HCT116 (cell line): ENCODE data around the gene SRRT. TPM values are rescaled to one million over a fixed set of nuclear protein-coding genes. Genes with fewer than 3 reads are reported as not detected.

Experiments
- ATAC-seq: fragments of 200-7000 bp; cut with Tn5 transposase; 2 replicates; pipeline ENCODE4 v1.9.1; 2020; ENCODE audit warnings: mild to moderate bottlenecking, moderate library complexity
- BruUV-seq: library from RNA; stranded (reverse); fragments of 400-500 nt; replicated peaks from 2 replicates; lab custom pipeline; 2021; lab: Mats Ljungman, UMichigan
- CTCF ChIA-PET: fragments of 300-600 bp; sonication (Branson Sonifier 250); formaldehyde crosslinking; loops from one replicate; lab custom pipeline; 2021; ENCODE audit warnings: antibody characterized with exemption; lab: Charles Lee
- POLR2A ChIA-PET: fragments of 300-600, 350-600 bp; sonication (Branson Sonifier 250); formaldehyde crosslinking; loops from one replicate; lab custom pipeline; 2021; ENCODE audit warnings: antibody characterized with exemption; lab: Charles Lee
- RAD21 ChIA-PET, 2 experiments: fragments of 300-600 bp; sonication (Branson Sonifier 250); formaldehyde crosslinking; loops; one replicate each; lab custom pipeline; 2023; ENCODE audit warnings: low total read pairs in 2 of 2; ENCODE audit not compliant: uncharacterized antibody in 2 of 2, unreplicated experiment in 2 of 2, low non-redundant PET in 1 of 2; lab: Charles Lee
- DNase-seq: peaks from one replicate; pipeline ENCODE4 v3.0.0-alpha.2; 2010; ENCODE audit warnings: low read depth, low spot score
- H2AFZ ChIP-seq: fragments of 200-600 bp; shearing (Covaris generic), sonication (generic); 2 replicates; pipeline ENCODE4 v1.6.1; 2017; ENCODE audit warnings: low read depth, mixed run types, mixed read lengths, antibody characterized with exemption, low read length; ENCODE audit not compliant: poor library complexity, severe bottlenecking
- H3K27ac ChIP-seq: 2 replicates; pipeline ENCODE4 v1.5.1; 2012; ENCODE audit warnings: low read depth, low read length
- H3K27me3 ChIP-seq: fragments of 200-600 bp; sonication (generic); 2 replicates; pipeline ENCODE4 v1.6.1; 2016; ENCODE audit warnings: mixed run types, low read length, mixed read lengths; ENCODE audit not compliant: insufficient read depth
- H3K36me3 ChIP-seq, 2 experiments: fragments of 200-500 bp in 1 of 2; fragments of 200-600 bp in 1 of 2; sonication (Bioruptor generic) in 1 of 2; sonication (generic) in 1 of 2; 2 replicates each; pipeline versions ENCODE4 v1.5.1 to v1.6.1; 2014 to 2016; ENCODE audit warnings: low read length in 2 of 2, inconsistent platforms in 1 of 2, mixed read lengths in 1 of 2, mixed run types in 1 of 2; ENCODE audit not compliant: insufficient read depth in 2 of 2, control insufficient read depth in 1 of 2
- H3K4me1 ChIP-seq, 2 experiments: fragments of 200-600 bp in 1 of 2; sonication (generic) in 1 of 2; 2 replicates each; pipeline versions ENCODE4 v1.5.1 to v1.6.1; 2012 to 2017; ENCODE audit warnings: low read length in 2 of 2, inconsistent platforms in 1 of 2, mild to moderate bottlenecking in 1 of 2, mixed read lengths in 1 of 2, mixed run types in 1 of 2, moderate library complexity in 1 of 2; ENCODE audit not compliant: insufficient read depth in 2 of 2, control insufficient read depth in 1 of 2
- H3K4me2 ChIP-seq: fragments of 200-600 bp; sonication (generic); 2 replicates; pipeline ENCODE4 v1.6.1; 2017; ENCODE audit warnings: mixed run types, low read length, mixed read lengths
- H3K4me3 ChIP-seq, 2 experiments: fragments of 200-600 bp in 1 of 2; sonication (generic) in 1 of 2; replicated peaks in 1 of 2; 2 replicates each; pipeline ENCODE4 v1.5.1; 2011 to 2016; ENCODE audit warnings: low read length in 2 of 2, control low read depth in 1 of 2, low read depth in 1 of 2, mild to moderate bottlenecking in 1 of 2, mixed read lengths in 1 of 2, mixed run types in 1 of 2
- H3K79me2 ChIP-seq: fragments of 200-600 bp; sonication (generic); 2 replicates; pipeline ENCODE4 v1.6.1; 2017; ENCODE audit warnings: mild to moderate bottlenecking, mixed run types, low read length, moderate library complexity, mixed read lengths; ENCODE audit not compliant: insufficient read depth
- H3K9ac ChIP-seq: fragments of 200-600 bp; sonication (generic); 2 replicates; pipeline ENCODE4 v1.6.1; 2016; ENCODE audit warnings: low read length, mixed read lengths
- H3K9me2 ChIP-seq: fragments of 200-600 bp; sonication (generic), shearing (Covaris generic); 2 replicates; pipeline ENCODE4 v1.6.1; 2017; ENCODE audit warnings: mixed run types, mild to moderate bottlenecking, moderate library complexity; ENCODE audit not compliant: insufficient read depth
- H3K9me3 ChIP-seq, 2 experiments: fragments of 200-500 bp in 1 of 2; fragments of 200-600 bp in 1 of 2; sonication (Bioruptor generic) in 1 of 2; sonication (generic) in 1 of 2; 2 replicates each; pipeline ENCODE4 v1.6.1; 2014 to 2017; ENCODE audit warnings: low read length in 2 of 2, mixed read lengths in 2 of 2, inconsistent platforms in 1 of 2, low read depth in 1 of 2, mild to moderate bottlenecking in 1 of 2, mixed run types in 1 of 2, moderate library complexity in 1 of 2; ENCODE audit not compliant: control insufficient read depth in 1 of 2, insufficient read depth in 1 of 2
- H4K20me1 ChIP-seq: fragments of 200-600 bp; sonication (generic), shearing (Covaris generic); 2 replicates; pipeline ENCODE4 v1.6.1; 2017; ENCODE audit warnings: mixed run types, mild to moderate bottlenecking, moderate library complexity; ENCODE audit not compliant: insufficient read depth
- POLR2A ChIP-seq: IDR thresholded peaks from 2 replicates; pipeline ENCODE4 v1.7.0; 2011; ENCODE audit warnings: borderline replicate concordance; ENCODE audit not compliant: insufficient read depth, insufficient read length; ENCODE audit errors: extremely low read depth
- REST ChIP-seq: IDR thresholded peaks from 2 replicates; pipeline ENCODE4 v1.6.1; 2012; ENCODE audit warnings: low read depth
- ZBTB33 ChIP-seq: IDR thresholded peaks from 2 replicates; pipeline ENCODE4 v1.6.1; 2011; ENCODE audit warnings: mild to moderate bottlenecking, low read length, moderate library complexity; ENCODE audit not compliant: insufficient replicate concordance; ENCODE audit errors: extremely low read depth
- intact Hi-C: fragments of 100-400 bp; cut with micrococcal nuclease; formaldehyde crosslinking; loops from 2 replicates; pipeline ENCODE4 v1.10.0; 2022
- total RNA-seq: library from RNA; stranded (reverse); gene quantifications from one replicate; pipeline ENCODE4 v1.2.1, GENCODE V29; 2021; ENCODE audit not compliant: unreplicated experiment

SRRT gene
- total RNA-seq, 1 experiment from 2014 or later: 252 TPM

DNA sequence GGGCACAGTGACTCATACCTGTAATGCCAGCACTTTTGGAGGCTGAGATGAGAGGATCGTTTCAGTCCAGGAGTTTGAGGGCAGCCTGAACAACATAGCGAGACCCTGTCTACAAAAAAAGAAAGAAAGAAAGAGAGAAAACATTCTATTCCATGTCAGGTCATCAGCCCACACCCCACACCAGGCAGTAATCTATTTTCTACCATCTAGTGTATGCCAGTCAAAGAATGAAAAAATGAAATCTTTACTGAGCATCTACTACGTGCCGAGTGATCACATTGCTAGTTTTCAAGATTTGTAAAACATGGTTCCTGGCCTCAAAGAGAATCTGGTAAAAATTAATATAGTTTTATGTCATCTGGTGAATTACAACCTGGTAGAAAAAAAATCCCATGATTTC is 44.5 kb upstream of the SRRT start:
- BruUV-seq: no TSS peak
- H3K9ac ChIP-seq: no peak overlapping the region
- no peak overlapping the region for H2AFZ ChIP-seq
- no peaks in the 10 kb centered on the region for H3K27me3 ChIP-seq
- H3K79me2 ChIP-seq: peaks cover 16% of the 10 kb centered on the region
- ATAC-seq: no peak
- CTCF ChIA-PET: no interaction called here
- no peak overlapping the region for H3K27ac ChIP-seq
- RAD21 ChIA-PET: no interaction called here
- TF ChIP-seq POLR2A: no peak
- H3K4me3 ChIP-seq: no peak overlapping the region
- H3K9me3 ChIP-seq: no peaks in the 10 kb centered on the region
- H3K9me2 ChIP-seq: no peaks in the 10 kb centered on the region
- intact Hi-C loops: no loop called here
- H3K4me2 ChIP-seq: no peak overlapping the region
- DNase-seq: no peak
- POLR2A ChIA-PET: no interaction called here
- H3K36me3 ChIP-seq: no peaks in the 10 kb centered on the region
- H4K20me1 ChIP-seq: no peaks in the 10 kb centered on the region
- H3K4me1 ChIP-seq: peaks cover 9 to 21% of the 10 kb centered on the region in 2 experiments; a peak in 3 of 4 replicates

DNA sequence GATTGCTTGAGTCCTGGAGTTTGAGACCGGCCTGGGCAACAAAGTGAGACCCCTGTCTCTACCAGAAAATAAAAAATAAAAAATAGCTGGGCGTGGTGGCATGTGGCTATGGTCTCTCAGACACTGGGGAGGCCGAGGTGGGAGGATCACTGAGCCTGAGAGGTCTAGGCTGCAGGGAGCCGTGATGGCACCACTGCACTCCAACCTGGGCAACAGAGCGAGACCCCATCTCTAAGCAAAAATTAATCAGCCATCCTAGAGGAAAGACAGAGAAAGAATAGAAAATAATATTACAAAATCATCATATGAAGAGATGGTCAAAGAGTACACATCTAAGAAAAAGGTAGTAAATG is 42.6 kb upstream of the SRRT start:
- CTCF ChIA-PET: interaction anchor here (1.3 to 2.6 kb wide), 2 partner anchors 31 to 127 kb away, joined by 4 to 10 read pairs; partner anchors contain the start of gene POP7
- no peaks in the 10 kb centered on the region for H3K36me3 ChIP-seq
- no peaks in the 10 kb centered on the region for H3K79me2 ChIP-seq
- no peaks in the 10 kb centered on the region for H3K9me3 ChIP-seq
- DNase-seq (no peak), ATAC-seq (no peak)
- no peaks in the 10 kb centered on the region for H4K20me1 ChIP-seq
- no peaks in the 10 kb centered on the region for H3K9me2 ChIP-seq
- H2AFZ ChIP-seq: no peak overlapping the region
- H3K9ac ChIP-seq: no peak overlapping the region
- H3K27me3 ChIP-seq: no peaks in the 10 kb centered on the region
- BruUV-seq: no TSS peak
- no peak overlapping the region for H3K4me2 ChIP-seq
- POLR2A ChIA-PET: interaction anchor here (1.1 kb wide), 1 partner anchor 30 kb away, joined by 3 read pairs; no protein-coding TSS in a partner anchor
- H3K4me3 ChIP-seq: no peak overlapping the region
- TF ChIP-seq REST (no peak), ZBTB33 (no peak)
- H3K4me1 ChIP-seq: peaks cover 10 to 25% of the 10 kb centered on the region in 2 experiments
- H3K27ac ChIP-seq: no peak overlapping the region
- intact Hi-C loops: no loop called here
- RAD21 ChIA-PET: no interaction called here
